NCI-H526 (cell line): ENCODE measurements around the gene IRX4.

ENCODE experiments used
- DNase-seq, 2 experiments: peaks; one replicate each; lab custom pipeline; 2025; lab: John Stamatoyannopoulos, UW

IRX4 gene

DNA sequence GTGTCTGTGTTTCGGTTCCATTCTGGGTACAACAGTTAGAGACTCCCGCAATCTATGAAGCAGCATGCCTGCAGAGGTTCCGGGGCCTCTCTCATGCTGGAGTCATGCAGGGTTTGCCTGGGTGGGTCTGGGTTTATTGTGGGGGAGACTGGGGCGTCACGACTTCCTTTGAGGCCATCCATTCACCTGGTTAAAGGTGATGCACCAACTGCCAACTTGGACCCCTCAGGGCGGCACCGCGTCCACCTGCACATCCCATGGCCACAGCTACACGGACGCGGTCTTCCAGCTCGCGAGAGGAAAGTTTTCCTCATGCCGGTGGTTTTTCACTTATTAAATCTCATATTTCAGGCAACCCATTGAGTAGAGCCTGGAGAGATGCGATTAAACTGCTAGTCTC is 30.9 kb upstream of the IRX4 start:
- DNase-seq = no peak

DNA sequence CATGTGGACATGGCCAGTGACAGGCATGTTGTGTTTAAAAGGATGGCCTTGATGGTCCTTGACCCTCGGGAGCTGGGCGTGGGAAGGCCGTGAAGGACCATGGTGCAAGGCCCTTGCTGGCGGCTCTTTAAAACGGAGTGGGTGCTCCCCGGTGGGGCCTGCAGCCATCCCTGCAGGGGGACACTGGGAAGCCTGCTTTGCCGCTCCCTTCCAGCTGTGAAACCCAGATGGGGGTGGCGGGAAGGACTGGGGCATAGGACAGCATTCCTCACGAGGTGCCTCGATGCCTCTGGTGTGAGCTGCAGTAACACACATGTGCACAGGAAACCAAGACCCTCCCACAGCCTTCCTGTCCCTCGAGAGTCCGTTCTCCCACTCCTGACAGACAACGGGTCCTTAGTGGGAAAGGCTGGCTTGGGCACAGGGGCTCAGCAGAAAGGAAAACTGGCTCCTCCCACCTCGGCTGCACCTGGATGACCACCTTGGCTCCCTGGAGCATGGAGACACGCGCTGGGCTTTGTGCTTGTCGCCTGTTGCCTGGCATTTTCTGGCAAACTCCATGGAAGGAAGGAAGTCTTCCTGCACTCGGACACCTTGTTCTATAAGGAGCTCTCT is 30.3 kb upstream of the IRX4 start:
- no peak for DNase-seq

DNA sequence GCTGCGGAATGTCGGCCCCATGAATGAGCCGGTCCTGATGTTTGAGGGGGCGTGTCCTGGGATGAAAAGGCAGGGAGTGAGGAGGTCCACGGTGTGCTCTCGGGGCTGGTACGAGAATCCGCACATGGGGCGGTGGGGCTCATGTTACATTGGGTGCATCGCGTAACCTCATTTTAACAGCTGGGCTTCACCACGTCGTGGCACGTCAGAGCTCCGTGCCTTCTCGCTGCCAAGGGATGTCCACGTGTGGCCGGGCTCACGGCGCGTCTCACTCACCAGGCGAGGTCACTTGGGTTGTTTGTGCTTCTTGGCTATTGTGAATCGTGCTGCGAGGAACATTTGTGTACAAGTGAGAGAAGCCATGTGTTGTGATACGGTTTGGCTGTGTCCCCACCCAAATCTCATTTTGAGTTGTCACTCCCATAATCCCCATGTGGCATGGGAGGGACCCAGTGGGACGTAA is 29.1 kb upstream of the IRX4 start:
- DNase-seq = no peak

DNA sequence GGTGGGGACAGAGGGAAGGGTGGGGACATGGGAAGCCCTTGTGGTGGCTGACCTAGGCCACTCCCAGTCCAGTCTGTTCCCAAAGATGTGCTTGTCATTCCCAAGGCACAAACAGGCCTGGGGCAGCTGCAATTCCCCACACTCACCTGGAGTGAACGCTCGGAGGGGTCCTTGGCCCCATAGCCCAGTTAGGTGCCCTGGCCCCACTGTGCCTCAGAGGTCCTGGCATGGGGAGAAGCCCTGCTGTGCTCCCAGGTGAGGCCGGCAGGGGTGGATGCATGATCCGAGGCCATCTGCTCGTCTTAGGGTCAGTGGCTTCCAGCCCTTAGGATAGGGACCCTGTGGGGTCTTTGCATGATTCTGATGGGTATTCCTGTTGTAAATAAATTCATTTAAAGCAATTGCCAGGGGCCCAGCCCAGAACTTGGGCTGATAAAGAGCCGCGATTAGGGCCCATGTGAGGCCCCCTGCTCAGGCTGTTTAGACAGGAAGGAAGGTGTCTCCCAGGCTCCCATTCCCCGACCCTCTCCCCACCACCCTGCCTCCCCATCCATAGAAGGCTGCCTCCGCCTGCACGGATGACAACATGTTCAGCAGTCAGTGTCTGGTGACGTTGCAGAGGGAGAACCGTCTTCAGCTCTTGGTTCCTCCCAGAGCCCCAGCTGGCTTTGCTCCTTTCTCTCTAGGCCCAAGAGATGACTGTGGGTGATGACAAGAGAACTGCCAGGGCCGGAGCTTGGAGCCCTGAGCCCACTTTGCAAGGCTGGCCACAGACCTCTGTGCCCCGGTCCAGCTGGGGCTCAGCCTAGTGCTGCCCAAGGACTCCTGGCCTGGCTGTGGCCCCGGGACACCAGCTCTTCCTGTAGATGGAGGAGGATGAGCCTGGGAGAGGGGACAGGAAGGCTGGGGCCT is 28.4 kb upstream of the IRX4 start:
- no peak for DNase-seq

DNA sequence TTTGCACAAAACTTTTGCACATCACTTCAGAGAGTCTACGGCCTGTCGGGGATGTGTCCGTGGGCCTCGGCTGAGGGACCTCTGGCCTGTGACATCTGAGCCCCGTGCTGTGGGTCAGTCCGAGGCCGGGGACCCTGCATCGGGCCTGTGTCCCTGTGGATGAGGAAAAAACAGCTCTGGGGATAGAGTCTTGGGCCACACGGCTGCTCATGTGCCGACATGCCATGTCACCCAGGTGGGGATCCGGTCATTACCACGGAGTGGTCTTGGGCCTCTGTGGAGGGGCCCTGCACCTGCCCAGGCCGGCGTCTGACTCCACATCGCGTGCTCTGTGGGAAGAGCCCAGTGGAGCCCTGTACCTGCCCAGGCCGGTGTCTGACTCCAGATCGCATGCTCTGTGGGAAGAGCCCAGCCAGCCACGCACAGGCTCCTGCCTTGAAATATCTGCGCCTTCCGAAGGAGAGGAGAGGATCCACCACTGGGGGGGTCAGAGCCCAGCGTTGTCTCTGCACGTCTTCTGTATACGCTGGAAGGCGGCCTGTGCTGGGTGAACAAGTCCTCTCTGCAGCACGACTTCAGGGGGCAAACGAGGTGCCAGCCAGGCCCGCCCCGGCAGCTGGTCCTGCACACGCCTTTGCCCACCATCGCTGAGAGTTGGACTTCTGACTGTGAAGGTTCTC is 27.5 kb upstream of the IRX4 start:
- DNase-seq = no peak

DNA sequence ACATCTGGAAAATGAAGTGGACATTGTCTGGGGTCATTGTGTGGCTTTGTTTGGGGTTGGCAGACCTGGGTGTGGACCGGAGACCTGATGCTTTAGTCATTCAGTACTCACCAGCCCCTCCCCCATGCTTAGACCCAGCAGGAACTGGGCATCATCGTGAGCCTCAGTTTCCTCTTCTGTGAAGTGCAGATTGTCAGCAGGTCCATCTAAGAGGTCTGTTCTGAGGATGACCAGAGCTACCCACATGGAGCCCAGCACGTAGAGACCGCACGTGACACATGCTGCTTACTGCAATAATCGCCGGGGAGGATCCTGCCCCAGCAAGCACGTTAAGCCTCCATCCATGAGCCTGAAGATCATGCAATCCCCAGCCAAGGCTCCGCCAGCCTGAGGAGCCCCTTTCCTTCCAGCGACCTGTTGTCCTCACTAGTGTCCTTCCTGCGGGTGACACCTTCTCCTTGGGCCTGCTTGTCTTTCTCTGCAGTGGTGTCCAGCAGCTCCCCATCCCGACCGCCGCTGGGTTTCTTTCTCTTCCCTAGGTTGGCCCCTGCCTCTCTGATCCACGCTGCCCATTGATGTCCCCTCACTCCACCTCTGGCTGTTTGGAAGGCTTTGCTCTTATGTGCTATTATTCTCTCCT is 26.7 kb upstream of the IRX4 start:
- no peak for DNase-seq

DNA sequence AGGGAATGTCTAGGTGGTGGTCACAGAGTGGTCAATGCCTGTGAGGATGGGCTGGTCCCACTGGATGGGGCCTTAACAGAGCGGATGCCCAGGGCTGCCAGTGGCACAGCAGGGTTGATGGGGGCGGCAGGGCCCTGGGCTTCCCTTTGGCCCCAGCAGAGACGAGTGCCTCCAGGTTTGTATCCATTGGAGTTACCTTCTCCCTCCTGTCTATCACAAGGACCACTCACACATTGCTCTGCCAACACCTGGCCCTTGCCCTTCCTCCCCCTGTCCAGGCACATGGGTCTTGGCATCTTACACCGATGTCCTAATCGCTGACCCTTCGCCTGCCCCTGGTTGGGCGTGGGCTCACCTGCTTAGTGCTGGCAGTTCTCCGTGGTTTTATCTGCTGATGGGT is 26.2 kb upstream of the IRX4 start:
- DNase-seq = no peak

DNA sequence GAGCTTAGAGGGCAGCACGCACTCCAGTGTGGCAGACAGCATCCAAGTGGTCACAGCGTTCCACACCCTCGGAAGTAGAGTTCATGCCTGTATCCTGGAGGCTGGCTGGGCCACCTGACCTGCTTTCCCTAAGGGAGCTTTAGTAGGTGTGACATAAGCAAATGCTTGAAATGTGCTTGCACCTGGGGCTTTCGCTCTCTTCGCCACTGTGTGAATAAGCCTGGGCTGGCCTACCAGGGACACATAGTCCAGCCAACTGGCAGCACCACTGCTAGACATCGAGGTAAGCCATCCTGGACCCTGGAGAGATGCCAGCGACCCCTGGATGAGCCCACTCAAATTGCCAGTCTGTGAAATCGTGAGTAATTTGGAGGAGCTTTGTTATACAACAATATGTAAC is 24.9 kb upstream of the IRX4 start:
- DNase-seq = peak in 1 of 2 experiments; percentile 41

DNA sequence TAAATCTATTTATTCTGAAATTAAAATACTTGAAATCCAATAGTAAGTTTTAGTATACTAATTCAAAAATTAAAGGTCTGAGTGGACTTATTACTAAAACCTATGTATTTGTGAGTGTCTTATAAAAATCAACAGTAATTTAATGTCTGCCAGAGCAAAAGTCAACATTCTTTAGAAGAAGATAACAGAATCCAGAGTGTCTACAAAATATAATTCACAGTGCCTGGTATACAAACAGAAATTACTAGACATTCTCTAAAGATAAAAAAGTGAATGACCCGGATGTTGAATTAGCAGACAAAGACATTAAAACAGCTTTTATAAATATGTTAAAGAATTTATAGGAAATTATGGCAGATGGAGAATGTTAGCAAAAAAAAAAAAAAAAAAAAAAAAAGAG is 22.4 kb upstream of the IRX4 start:
- DNase-seq = no peak

DNA sequence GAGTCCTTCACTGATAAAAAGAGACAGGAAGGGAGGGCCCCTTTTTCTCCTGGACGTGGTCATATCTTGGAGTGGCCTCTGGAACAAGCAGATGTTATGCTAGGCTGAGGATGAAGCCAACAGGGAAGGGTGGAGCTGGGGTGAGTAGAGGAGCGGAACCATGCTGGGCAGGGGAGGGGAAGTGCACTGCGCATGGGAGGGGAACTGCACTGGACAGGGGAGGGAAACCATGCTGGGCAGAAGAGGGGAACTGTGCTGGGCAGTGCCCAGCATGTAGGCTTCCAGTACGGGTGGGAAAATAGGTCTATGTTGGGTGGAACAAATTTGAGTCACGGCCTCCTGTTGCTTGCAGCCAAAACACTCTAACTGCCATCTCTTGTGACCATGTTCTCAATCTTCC is 19.3 kb upstream of the IRX4 start:
- no peak for DNase-seq

DNA sequence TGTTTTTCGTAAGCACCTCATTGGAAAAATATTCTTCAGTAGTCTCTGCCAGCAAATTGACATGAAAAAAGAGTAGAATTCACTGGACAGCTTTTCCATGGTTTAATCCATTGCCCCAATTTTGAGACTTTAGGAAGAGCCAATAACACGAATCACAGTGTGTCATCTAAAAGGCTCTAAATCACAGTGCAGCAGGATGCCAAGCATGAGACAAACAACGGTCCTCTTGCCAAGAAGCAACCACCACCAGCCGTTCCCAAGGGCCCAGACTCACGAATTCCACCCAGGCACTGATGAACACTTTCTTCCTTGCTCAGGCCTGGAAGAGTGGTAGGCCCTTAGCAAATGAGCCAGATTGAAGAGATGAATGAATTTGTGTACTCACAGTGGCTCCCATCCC is 18.3 kb upstream of the IRX4 start:
- DNase-seq = no peak

DNA sequence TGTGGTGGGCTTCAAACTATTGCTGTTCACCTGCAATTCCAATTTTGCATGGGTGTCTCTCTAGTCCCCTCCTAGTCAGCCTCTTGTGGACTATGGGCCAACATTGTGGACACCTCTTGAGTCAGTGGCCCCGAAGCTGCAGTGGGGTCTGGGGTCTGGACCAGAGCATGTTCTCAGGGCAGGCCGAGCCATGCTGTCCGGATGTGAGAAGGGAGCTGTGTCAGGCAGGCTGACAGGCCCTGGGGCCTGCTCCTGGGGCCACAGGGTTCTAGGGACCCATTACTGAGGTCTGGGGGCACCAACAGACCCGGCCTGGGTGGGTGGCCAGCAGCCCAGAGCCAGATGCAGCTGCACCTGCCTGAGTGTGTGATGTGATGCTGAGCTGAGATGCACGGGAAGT is 16.5 kb upstream of the IRX4 start:
- DNase-seq = no peak

DNA sequence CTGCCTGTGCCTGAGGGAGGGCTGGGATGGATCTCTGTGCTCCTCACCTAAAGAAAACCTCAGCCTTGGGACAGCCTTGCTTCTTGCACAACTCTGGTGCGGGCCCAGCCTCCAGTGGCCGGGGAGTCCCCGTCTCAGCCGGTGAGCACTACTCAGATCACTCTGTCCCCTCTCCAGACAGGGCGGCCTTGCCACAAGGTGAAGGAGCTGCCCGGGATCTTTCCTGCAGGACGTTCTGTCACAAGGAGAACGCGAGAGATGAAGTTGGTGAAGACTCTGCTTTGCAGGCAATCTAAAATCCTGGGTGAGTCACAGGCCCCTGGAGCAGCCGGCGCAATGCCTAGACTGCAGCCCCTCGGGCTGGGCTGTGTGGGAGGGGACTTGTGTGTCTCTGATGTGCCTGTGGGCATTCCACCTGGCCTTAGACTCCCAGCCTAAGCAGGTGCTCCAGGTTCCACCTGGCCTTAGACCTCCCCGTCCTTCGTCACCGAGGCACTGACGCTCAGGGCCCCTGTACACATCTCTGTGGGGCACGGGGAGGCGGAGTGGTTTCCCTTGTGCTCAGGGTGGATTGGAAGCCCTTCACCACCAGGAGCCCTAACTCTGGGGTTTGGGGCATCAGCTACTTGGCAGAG is 15.2 kb upstream of the IRX4 start:
- no peak for DNase-seq

DNA sequence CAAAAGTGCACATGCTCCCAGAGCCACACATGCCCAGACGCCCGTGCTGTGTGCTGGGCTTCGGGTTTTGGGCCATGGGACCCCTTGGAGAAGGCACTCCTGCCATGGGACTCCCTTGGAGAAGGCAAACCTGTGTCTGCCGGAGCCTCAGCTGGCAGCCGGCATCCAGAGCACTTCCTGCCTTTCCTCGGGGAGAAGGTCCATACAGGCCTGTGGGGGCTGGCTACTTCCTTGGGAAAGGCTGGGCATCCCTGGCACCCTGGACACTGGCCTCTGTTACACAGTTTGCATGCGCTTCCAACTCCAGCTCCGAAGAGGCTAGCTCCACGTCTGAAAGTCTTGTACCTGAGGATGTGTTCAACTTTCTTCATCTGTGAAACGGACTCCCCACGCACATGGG is 14.7 kb upstream of the IRX4 start:
- no peak for DNase-seq

DNA sequence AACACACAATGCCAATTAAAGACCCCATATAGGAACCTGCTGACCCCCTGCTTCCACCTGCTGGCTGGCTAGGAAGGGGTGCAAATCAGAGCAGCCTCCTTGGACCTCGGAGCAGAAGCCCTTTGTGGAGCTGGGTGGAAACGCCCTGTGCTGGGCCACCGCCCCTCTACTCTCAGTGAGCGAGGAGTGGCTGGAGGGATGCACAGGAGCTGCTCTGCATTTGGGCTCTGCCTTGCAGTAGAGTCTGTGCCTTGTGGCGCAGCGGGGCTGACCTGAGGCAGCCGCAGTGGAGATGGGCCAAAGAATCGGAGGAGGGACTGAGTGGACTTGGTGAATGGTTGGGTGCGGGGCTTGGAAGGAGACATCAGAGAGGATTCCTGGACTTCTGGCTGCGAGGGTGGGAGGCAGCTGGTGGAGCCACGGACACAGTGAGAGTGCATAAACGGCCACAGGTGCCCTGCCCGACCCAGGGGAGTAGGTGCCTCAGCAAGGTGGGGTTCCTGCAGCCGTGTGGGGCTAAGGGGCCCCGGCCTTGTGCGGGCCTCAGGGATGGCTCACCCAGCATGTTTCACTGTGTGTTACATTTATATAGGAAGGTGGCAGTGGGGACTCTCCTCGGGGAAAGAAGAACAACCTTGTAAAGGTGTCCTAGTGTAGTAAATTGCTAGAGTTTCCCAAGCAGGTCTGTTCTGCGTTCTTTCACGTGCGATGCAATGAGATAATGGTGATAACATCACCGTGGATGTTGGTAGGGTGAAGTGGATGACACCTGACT is 14.1 kb upstream of the IRX4 start:
- DNase-seq = no peak

DNA sequence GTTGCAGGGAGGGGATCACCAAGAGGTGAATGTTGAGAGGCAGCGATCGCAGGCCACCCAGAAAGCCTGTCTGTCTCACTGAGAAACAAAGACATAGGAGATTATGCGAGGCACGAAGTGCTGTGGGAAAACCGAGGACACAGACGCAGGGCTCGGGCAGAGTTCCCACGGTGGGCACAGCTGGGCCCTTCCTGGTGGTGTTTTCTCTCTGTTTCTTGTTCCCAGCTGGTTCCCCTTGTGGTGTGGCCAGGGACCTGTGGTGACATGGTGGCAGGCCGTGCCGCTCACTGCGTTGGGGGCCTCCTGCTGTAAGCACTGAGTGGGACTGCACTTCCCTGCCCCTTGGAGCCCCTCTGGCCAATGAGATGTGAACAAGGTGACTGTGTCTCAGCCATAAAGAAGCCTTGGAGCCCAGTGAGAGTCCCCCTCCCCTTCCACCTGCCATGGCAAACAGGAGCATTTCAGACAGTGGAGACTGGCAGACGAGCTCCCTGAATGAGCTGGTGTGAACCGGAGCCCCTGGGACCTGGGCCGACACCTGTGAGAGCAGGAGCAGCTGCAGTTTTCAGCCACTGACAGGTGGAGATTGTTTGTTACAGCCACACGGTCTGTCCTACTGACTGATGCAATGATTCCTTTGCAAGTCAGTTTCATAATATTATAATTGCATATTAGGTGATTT is 13.2 kb upstream of the IRX4 start:
- DNase-seq = no peak

DNA sequence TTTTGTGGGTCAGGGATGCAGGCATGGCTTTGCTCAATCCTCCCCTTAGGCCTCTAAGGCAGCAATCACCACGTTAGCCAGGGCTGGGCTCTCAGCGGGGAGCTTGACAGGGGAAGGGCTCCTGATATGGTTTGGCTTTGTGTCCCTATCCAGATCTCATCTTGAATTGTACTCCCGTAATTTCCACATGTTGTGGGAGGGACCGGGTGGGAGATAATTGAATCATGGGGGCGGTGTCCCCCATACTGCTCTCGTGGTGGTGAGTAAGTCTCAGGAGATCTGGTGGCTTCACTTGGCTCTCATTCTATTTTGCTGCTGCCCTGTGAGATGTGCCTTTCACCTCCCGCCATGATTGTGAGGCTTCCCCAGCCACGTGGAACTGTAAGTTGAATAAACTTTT is 11.5 kb upstream of the IRX4 start:
- no peak for DNase-seq

DNA sequence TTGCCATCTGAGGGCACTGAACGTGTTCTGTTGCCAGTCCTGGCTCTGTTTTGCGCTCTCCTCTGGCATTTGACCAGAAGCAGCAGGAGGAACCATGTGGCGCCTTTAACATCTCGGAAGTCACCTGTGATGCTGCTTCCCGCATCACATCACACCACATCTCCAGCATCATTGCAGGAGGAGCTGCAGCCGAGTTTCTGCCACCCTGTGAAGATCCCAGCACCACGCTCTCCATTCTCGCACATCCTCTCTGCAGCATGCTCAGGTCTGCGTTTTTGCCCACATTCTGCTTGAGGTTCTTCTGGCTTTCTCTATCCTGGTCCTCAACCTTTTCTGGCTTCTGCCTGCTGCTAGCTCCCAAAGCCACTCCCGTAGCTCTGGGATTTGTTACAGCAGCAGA is 11.0 kb upstream of the IRX4 start:
- DNase-seq = no peak

DNA sequence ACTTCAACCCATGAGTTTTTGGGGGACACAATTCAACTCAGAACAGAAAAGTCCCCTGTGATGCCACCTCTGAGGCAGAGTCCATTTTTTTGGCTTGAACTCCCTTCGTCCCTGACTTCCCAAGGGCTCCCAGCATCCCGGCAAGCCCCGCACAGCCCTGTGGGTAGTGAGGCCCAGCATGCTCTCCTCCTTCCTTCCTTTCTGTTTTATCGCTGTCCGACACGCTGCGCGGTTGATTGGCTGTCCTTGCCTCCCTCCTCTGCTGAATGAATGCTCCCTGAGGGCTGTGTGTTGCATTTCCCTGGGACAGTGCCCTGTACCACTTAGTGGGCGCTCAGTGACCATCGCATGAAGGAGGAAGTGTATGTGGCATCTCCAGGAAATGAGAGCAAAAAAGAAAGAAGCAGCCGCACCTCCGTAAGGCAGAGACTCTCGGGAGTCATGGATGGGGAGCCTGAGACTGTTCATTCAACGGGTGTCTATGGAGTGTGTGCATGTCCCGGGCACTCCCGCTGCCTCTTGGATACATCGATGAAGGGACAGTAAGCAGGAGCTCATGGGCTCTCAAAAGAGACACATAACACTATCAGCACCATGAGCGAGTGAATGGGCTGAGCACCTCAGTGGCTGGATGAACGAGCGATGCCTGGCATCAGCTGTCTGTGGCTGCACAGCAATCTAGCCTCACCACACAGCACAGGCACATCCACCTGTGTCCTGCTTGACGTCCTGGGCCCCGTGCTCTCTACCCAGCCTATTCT is 10.1 kb upstream of the IRX4 start:
- no peak for DNase-seq

DNA sequence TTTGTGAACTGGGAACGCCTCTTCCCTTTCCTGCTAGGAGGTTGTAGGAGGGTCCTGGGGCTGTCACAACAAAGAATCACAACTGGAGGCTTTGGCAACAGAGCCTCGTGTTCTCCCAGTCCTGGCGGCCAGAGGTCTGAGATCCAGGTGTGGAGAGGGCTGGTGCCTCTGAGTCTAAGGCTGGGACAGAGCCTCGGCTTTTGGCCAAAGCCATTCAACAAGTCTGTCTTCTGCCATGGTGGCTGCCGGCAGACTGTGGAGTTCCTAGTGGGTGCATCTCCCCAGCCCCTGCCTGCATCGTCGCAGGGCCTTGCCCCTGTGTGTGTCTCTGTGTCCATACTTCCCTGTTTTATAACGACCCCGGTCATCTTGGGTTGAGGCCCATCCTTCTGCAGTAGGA is 9.5 kb upstream of the IRX4 start:
- no peak for DNase-seq
